ENCODE results near the gene RNF19B.

- TF ChIP-seq CTCF (IDR thresholded peaks at IDR 0.05; ENCODE audit: insufficient read depth, low read depth, low read length) = no peak
- TF ChIP-seq EZH2 (IDR thresholded peaks at IDR 0.05; ENCODE audit: insufficient read depth, low read length) = no peak
Measured at GRCh38 chr1:32960342-32960741, 4.3 kb downstream of the RNF19B start.
